Measurements from ENCODE around the gene ANKRD6.

Gene ANKRD6

GRCh38 chr6:89553431-89553830 lies 120.5 kb downstream of the ANKRD6 start:
- FAIRE-seq (no peak), DNase-seq (ENCODE audit: extremely low spot score, insufficient read length, low read depth) (no peak)

DNA sequence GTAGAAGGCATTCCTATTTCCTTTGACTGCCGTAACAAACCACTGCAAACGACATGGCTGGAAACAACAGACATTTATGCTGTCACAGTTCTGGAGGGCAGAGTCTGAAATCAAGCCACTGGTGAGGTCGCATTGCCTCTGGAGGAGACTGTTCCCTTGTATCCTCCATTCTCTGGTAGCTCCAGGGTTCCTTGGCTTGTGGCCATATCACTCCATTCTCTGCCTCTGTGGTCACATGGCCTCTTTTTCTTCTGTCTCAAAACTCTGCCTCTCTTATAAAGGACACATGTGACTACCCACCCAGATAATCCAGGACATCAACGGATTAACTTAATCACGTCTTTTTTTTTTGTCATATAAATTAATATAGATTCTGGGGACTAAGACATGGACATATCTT lies 121.2 kb downstream of the ANKRD6 start:
- DNase-seq (ENCODE audit: extremely low spot score, insufficient read length, low read depth) (no peak), FAIRE-seq (no peak)

DNA sequence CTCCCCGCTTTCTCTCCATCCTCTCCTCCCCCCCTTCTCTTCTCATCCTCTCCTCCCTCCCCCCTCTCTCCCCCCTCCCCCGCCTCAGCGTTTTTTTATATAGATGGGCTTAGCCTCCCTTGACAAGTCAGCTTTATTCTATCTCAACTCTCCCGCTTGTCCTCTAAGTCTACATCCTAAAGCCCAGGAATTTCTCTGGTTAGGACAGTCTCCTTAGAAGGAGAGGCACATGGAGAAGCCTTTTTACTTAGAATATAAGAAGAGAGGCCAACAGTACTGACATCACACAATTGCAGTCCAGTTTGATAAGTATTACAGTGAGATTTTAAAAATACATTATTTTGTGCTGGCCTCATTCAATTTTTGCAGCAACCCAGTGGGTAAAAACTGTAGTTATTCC lies 122.1 kb downstream of the ANKRD6 start:
- DNase-seq (ENCODE audit: extremely low spot score, insufficient read length, low read depth) (no peak), FAIRE-seq (no peak)

DNA sequence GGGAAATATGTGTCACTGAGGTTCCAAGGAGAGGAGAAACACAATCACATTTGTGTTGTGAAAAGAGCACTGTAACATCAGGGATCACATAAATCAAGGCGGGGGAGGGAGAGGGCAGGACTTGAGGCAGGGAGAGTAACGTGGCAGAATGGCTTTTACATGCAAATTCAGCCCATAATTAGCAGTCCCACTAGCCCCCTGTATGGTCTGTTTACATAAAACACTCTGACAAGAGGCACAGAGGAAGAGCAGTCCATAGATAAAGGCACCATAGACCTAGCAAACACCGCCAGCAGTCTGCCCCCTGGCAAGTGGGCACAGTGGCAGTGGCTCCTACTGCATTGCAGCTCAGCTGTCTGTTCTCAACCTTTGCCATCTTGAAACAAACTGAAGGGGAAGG lies 122.9 kb downstream of the ANKRD6 start:
- no peak for FAIRE-seq

GRCh38 chr6:89559487-89559886 lies 126.5 kb downstream of the ANKRD6 start:
- FAIRE-seq: no peak
- no peak for DNase-seq (ENCODE audit: extremely low spot score, insufficient read length, low read depth)

More for the DNA sequence above, 122.9 kb downstream of the ANKRD6 start:
- no peak for DNase-seq (ENCODE audit: extremely low spot score, insufficient read length, low read depth)

DNA sequence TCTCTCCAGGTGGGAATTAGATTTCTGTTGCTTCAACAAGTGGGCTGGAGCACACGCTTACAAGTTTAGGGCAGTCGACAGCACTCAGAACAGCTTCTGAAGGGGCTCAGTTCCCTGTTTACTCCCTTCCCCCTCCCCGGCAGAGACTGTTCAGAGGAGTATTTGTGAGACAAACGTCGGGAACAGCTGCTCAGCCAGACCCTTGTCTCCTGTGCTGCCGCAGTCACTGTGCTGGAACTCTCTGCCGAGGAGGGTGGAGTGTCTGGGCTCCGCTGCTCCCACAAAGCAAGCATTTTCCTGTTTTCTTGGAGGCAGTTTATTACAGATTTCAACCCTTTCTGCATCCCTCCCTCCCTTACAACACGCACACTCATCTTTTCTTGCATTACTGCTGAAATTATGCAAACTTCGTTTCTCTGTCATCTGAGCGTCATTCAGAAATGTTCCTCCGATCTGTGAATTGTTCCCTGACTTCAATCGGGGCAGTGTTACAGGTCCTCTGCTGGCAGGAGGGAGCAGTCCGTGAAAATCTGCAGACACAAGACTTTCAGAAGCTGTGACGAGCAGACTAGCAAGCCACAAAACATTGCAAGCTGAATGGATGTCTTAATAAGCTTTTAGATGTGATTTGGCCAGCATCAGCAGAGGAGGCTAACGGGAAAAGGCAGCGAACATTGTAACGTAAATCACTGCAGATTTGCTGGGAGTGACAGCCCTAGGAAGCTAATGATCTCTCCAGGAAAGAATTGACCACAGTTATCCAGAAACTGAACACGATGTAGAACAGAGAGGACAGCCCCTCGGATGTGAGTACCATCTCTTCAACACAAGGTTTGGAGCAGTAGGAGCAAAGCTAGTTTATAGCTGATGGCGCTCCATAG lies 129.4 kb downstream of the ANKRD6 start:
- FAIRE-seq: no peak
- DNase-seq (ENCODE audit: extremely low spot score, insufficient read length, low read depth): no peak

DNA sequence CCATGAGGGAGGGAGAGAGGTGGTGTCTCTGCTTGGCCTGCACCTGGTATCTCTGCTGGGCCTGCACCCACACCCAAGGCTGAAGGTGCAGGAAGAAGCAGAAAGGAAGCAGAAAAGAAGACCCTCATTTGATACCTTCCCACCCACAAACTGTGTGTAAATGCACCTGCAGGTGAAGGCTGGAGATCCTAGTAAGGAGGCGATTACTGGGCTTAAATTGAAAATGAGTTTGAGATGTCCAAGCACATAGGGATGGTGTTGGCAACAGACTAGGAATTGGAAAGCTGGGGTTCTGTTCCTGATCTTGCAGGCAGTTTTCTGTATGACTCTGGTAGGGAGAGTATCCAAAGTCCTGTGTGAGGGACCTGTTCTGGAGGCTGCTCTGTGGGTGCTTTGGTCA lies 130.9 kb downstream of the ANKRD6 start:
- DNase-seq (ENCODE audit: extremely low spot score, insufficient read length, low read depth): no peak
- no peak for FAIRE-seq

DNA sequence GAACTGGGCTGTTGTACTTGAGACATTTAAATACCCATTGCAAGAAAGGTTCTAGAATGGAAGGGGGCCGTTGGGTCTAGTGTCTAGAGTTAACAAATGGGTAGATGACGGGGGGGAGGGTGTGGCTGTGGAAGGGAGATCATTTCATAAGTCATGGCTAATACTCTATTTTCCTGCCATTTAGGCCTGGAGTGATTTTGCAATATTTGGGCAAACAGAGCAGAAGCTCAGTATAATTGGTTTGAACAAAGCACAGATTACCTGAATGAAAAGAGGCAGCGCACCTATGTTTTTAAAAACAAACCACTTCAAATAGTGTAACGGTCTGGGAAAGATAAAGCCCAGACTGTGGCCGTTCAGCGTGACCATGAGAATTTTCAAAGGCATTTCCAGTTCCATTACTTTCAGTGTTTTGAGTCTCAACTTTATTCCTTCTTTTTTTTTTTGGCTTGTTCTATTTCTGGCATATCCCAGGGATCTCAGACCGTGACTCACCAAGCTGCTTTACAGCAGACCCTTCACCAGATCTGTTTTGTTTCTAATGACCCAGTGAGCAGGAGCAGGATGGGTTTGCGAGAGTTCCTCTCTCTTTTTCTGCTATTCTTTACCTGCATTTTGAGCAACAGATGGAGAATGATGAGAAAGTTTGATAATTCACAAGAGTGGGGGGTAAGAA lies 131.9 kb downstream of the ANKRD6 start:
- DNase-seq (ENCODE audit: extremely low spot score, insufficient read length, low read depth): no peak
- no peak for FAIRE-seq

- no peak for DNase-seq (ENCODE audit: extremely low spot score, insufficient read length, low read depth)
- FAIRE-seq: no peak
These were observed 133.3 kb downstream of the ANKRD6 start for GRCh38 chr6:89566008-89566800.

- FAIRE-seq (no peak), DNase-seq (ENCODE audit: extremely low spot score, insufficient read length, low read depth) (no peak)
These were observed 134.1 kb downstream of the ANKRD6 start for GRCh38 chr6:89566930-89567629.

- FAIRE-seq (no peak), DNase-seq (ENCODE audit: extremely low spot score, insufficient read length, low read depth) (no peak)
These were observed 134.9 kb downstream of the ANKRD6 start for GRCh38 chr6:89567630-89568390.

DNA sequence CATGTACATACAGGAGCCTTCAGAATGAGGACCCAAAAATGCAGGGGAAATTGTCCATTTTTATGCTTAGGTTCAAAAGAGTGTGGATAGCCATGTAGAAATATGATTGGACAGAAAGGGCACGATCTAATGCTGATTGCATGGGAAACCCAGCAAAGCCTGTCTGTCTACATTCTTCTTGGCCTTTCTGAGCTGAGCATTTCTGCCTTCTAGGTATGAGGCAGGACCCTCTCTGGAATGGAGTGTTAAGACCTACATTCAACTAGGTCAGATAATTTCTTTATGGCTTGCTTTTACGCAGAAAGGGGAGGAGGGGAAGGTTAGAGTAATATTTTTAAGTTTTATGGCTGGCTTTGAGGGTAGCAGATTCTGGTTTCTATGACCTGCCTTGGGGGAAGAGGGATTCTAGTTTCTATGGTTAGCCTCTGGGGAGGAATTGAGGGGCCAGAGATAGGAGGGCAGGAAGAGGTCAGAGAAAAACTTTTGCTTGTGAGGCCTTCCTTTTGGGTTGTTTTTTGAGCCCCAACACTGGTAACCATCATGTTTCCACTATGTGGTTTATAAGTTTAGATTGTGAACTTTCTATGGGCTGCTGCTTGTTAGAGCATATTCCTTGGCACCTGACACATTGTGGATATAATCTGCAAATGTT lies 142.1 kb downstream of the ANKRD6 start:
- DNase-seq (ENCODE audit: extremely low spot score, insufficient read length, low read depth): no peak
- no peak for FAIRE-seq

DNA sequence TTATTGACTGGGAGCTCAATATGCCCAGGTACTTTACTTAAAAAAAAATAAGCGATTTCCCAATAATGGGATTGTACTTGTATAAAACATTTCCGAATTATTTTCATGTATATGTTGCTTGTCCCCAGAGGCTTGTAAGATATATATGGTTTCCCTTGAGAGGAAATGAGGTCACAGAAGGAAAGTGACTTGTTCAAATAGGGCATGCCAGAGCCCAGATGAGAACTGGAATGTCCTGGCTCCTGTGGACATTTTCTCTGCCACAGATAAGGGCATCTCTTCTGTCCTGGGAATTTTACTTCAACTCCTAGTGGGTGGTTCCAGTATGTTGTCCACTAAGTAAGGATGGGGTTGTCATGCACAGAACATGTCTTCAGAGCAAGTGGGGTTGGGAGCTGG lies 142.6 kb downstream of the ANKRD6 start:
- DNase-seq (ENCODE audit: extremely low spot score, insufficient read length, low read depth) (no peak), FAIRE-seq (no peak)

GRCh38 chr6:89580997-89581666 lies 148.2 kb downstream of the ANKRD6 start:
- FAIRE-seq: no peak

DNA sequence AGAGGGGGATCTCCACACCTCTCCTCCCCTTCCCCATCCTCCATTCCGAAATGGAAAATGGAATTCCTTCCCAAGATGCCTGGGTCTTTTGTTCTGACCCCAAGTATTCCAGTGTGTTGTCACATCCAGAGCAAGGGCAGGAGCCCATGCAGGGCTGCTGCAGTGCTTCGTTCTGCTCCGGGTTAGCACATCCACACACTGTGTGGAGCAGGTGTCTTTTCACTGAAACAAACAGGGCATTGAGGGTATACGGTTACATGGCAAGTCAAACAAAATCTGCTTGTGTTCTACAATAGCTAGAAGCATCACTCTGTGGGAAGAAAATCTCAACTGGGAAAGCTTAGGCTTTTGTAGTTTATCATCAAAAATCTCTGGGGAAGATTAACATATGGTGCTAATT lies 148.7 kb downstream of the ANKRD6 start:
- FAIRE-seq: no peak
- DNase-seq (ENCODE audit: extremely low spot score, insufficient read length, low read depth): no peak

More at GRCh38 chr6:89580997-89581666, 148.2 kb downstream of the ANKRD6 start:
- no peak for DNase-seq (ENCODE audit: extremely low spot score, insufficient read length, low read depth)

- no peak for FAIRE-seq
- DNase-seq (ENCODE audit: extremely low spot score, insufficient read length, low read depth): no peak
These were observed 149.8 kb downstream of the ANKRD6 start for GRCh38 chr6:89582669-89583325.

DNA sequence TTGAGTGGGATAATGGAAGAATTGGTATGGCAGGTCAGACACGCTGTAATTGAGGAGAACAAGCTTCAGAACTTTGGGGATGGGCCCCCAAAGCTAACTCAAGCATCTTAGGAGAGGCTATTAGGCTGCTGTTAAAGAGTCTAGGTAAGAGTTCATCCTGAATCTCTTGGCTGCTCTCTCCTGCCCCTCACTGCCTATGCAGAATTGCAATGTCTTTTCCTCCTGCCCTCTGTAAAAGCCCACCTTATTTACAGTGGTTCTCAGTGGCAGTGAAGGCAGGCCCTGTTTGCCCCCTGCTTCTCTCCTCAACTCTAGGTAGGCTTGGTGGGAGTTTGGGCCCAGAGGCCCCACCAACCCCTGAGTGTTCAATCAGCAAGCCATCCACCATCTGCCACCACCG lies 150.6 kb downstream of the ANKRD6 start:
- FAIRE-seq (no peak), DNase-seq (ENCODE audit: extremely low spot score, insufficient read length, low read depth) (no peak)

DNA sequence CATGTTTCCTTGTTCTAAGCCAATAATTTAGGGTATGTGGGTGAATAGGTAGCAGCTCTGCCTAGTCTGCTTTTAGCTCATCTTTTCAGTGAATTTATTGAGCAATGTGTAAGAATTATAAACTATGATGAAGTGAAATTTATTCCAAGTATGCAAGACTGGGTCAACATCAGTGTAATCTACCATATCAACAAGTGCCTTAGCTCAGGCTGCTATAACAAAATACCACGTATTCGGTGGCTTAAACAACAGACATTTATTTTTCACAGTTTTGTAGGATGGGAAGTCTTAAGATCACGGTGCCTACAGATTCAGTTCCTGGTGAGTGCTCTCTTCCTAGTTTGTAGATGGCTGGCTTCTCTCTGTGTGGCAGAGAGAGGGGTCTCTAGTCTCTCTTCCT lies 151.6 kb downstream of the ANKRD6 start:
- FAIRE-seq: no peak
- no peak for DNase-seq (ENCODE audit: extremely low spot score, insufficient read length, low read depth)

Data from GM18507 (cell line).